Measurements from ENCODE around the gene BRF1. TPM values are rescaled to one million over a fixed set of nuclear protein-coding genes. Genes with fewer than 3 reads are reported as not detected.

Gene BRF1
- total and polyA plus RNA-seq, 2 of the 13 experiments (the other 11 are each of a cell fraction or from before 2014, with no cell fraction given): 5.1 to 11.0 TPM

- TF ChIP-seq HMGXB4 (CRISPR knock-in tag; IDR thresholded peaks at IDR 0.05; ENCODE audit: borderline replicate concordance in 1 of 2, low read depth in 1 of 2) (no peak), ZFP41 (CRISPR knock-in tag; IDR thresholded peaks at IDR 0.05; ENCODE audit: borderline replicate concordance) (no peak), ZNF839 (CRISPR knock-in tag; IDR thresholded peaks at IDR 0.05; ENCODE audit: borderline replicate concordance) (no peak)
Measured at GRCh38 chr14:105283899-105284298, 16.9 kb downstream of the BRF1 start (continued).

- no peak overlapping the region for H3K27ac ChIP-seq (ENCODE audit: extremely low read length, insufficient read depth, low read length)
- H4K20me1 ChIP-seq (ENCODE audit: insufficient read depth, low read length): peaks cover 11% of the 10 kb centered on the region; the same call in 1 of the 2 replicates
- DNase-seq (ENCODE audit: low spot score) (no peak), ATAC-seq (no peak), FAIRE-seq (no peak)
- 93% methylated on average over 6 of the region's 10 CpGs for WGBS (ENCODE audit: low lambda C conversion rate)
- ChIA-PET POLR2A (no interaction called here), CTCF (ENCODE audit: low intra/inter-chr PET ratio, low total read pairs) (no interaction called here)
- BruUV-seq (replicated peaks): no TSS peak
- peaks cover 6% of the 10 kb centered on the region; the same call in 1 of the 2 replicates for H3K4me1 ChIP-seq (ENCODE audit: insufficient read depth, low read length)
- in situ Hi-C loops (cut with HindIII; ENCODE audit: extremely low pct_ligation_motif_present, low pct_unique_long_range_greater_than_20kb): loop anchor here (5.0 kb wide), 1 partner anchor 81 kb away; no protein-coding TSS in a partner anchor
- H3K4me3 ChIP-seq (replicated peaks in 1 of 3; ENCODE audit: insufficient read depth in 1 of 3, low read depth in 2 of 3, low read length in 3 of 3): no peak overlapping the region
- intact Hi-C loops (cut with micrococcal nuclease; ENCODE audit: unreplicated experiment): no loop called here
- TF ChIP-seq MXD3 (CRISPR knock-in tag; IDR thresholded peaks at IDR 0.05) (no peak), BCL6 (CRISPR knock-in tag; IDR thresholded peaks at IDR 0.05) (no peak), KLF9 (CRISPR knock-in tag; IDR thresholded peaks at IDR 0.05; ENCODE audit: low read depth) (no peak), POLR2AphosphoS5 (IDR thresholded peaks at IDR 0.05; ENCODE audit: low read depth, low read length) (no peak), ZFP62 (CRISPR knock-in tag; IDR thresholded peaks at IDR 0.05) (no peak), ZNF232 (CRISPR knock-in tag; IDR thresholded peaks at IDR 0.05; ENCODE audit: borderline replicate concordance) (no peak), TIGD3 (CRISPR knock-in tag; IDR thresholded peaks at IDR 0.05; ENCODE audit: borderline replicate concordance) (no peak), POGZ (CRISPR knock-in tag; IDR thresholded peaks at IDR 0.05) (no peak), XBP1 (CRISPR knock-in tag; IDR thresholded peaks at IDR 0.05) (no peak), GATA4 (IDR thresholded peaks at IDR 0.05; ENCODE audit: borderline replicate concordance, low read depth) (no peak), SMARCE1 (IDR thresholded peaks at IDR 0.05; ENCODE audit: borderline replicate concordance) (no peak), RFX1 (IDR thresholded peaks at IDR 0.05) (no peak), PCBP2 (optimal IDR thresholded peaks at IDR 0.05; ENCODE audit: low read depth, low read length, poor library complexity, severe bottlenecking) (no peak), MXI1 (IDR thresholded peaks at IDR 0.05; ENCODE audit: borderline replicate concordance, low read depth, low read length) (no peak)
- no peak overlapping the region for H3K4me2 ChIP-seq (ENCODE audit: low read depth, low read length)
- peaks cover 33% of the 10 kb centered on the region for H3K79me2 ChIP-seq (ENCODE audit: insufficient read depth, low read length)
- H2AFZ ChIP-seq (ENCODE audit: low read length): no peak overlapping the region
- no peaks in the 10 kb centered on the region for H3K9me3 ChIP-seq (ENCODE audit: low read length)
- peaks cover 7 to 19% of the 10 kb centered on the region in 2 experiments; a peak in 3 of 5 replicates for H3K36me3 ChIP-seq (replicated peaks in 1 of 2; ENCODE audit: control insufficient read depth in 1 of 2, insufficient read depth in 2 of 2, low read length in 2 of 2)
- no peak overlapping the region for H3K9ac ChIP-seq (ENCODE audit: insufficient read depth, low read depth, low read length)
- H3K27me3 ChIP-seq (ENCODE audit: control insufficient read depth in 1 of 2, insufficient read depth in 2 of 2, low read length in 2 of 2): no peaks in the 10 kb centered on the region
Measured at GRCh38 chr14:105283028-105283427, 17.8 kb downstream of the BRF1 start.

Measured in HepG2 (cell line).